Loucy (cell line): Measurements from ENCODE around the gene DDIT4.
A peak's percentile ranks its signal among the peaks of the same experiment; 100 is the strongest.

Experiments used
- H2AFZ ChIP-seq: fragments of 200-600 bp; sonication (generic); 2 replicates; pipeline ENCODE4 v1.6.0; 2016; ENCODE audit warnings: antibody characterized with exemption, mild to moderate bottlenecking, low read length, moderate library complexity
- H3F3A ChIP-seq: fragments of 200-600 bp; 2 replicates; pipeline ENCODE4 v1.6.0; 2016; ENCODE audit warnings: antibody characterized with exemption, low read depth, mild to moderate bottlenecking
- H3K27me3 ChIP-seq: fragments of 200-600 bp; sonication (generic); 2 replicates; pipeline ENCODE4 v1.6.1; 2014; ENCODE audit warnings: low read length, mild to moderate bottlenecking; ENCODE audit not compliant: insufficient read depth, poor library complexity, severe bottlenecking
- H3K36me3 ChIP-seq: fragments of 200-600 bp; sonication (generic); 2 replicates; pipeline ENCODE4 v1.6.1; 2016; ENCODE audit warnings: low read length; ENCODE audit not compliant: insufficient read depth
- H3K4me1 ChIP-seq: fragments of 200-600 bp; sonication (generic); 2 replicates; pipeline ENCODE4 v1.5.1; 2014; ENCODE audit warnings: low read length, mild to moderate bottlenecking; ENCODE audit not compliant: insufficient read depth, poor library complexity, severe bottlenecking
- H3K4me2 ChIP-seq: fragments of 200-600 bp; sonication (generic); 2 replicates; pipeline ENCODE4 v1.6.0; 2014; ENCODE audit warnings: antibody characterized with exemption, low read length, low read depth, mild to moderate bottlenecking; ENCODE audit not compliant: poor library complexity, severe bottlenecking
- H3K4me3 ChIP-seq: fragments of 200-600 bp; sonication (generic); 2 replicates; pipeline ENCODE4 v1.5.1; 2014; ENCODE audit warnings: low read length, mild to moderate bottlenecking, mixed read lengths; ENCODE audit not compliant: poor library complexity, severe bottlenecking
- H3K79me2 ChIP-seq: fragments of 200-600 bp; sonication (generic); 2 replicates; pipeline ENCODE4 v1.6.1; 2014; ENCODE audit warnings: low read length; ENCODE audit not compliant: insufficient read depth
- H3K9ac ChIP-seq: fragments of 200-600 bp; sonication (generic); 2 replicates; pipeline ENCODE4 v1.6.0; 2014; ENCODE audit warnings: mild to moderate bottlenecking, low read depth, low read length, moderate library complexity; ENCODE audit not compliant: poor library complexity, severe bottlenecking
- H3K9me2 ChIP-seq: fragments of 200-600 bp; sonication (generic); replicated peaks from 2 replicates; pipeline ENCODE4 v1.6.1; 2016; ENCODE audit warnings: low read depth, low read length, mixed read lengths
- H3K9me3 ChIP-seq: fragments of 200-600 bp; sonication (generic); 2 replicates; pipeline ENCODE4 v1.6.1; 2014; ENCODE audit warnings: mild to moderate bottlenecking, antibody characterized with exemption, low read length, low read depth; ENCODE audit not compliant: insufficient read depth
- H4K20me1 ChIP-seq: fragments of 200-600 bp; sonication (generic); 2 replicates; pipeline ENCODE4 v1.6.0; 2014; ENCODE audit warnings: antibody characterized with exemption, low read length, mild to moderate bottlenecking; ENCODE audit not compliant: insufficient read depth, poor library complexity, severe bottlenecking
- EZH2phosphoT487 ChIP-seq: fragments of 200-600 bp; IDR thresholded peaks from 2 replicates; pipeline ENCODE4 v1.6.1; 2018; ENCODE audit warnings: antibody characterized with exemption, mild to moderate bottlenecking, moderate library complexity, borderline replicate concordance
- TF ChIP-seq, protein P1 (sequence below): fragments of 200-600 bp; sonication (generic); conservative IDR thresholded peaks from 2 replicates; pipeline ENCODE4 v1.5.1; 2014; ENCODE audit warnings: mild to moderate bottlenecking, antibody characterized with exemption, low read length

Gene DDIT4

DNA sequence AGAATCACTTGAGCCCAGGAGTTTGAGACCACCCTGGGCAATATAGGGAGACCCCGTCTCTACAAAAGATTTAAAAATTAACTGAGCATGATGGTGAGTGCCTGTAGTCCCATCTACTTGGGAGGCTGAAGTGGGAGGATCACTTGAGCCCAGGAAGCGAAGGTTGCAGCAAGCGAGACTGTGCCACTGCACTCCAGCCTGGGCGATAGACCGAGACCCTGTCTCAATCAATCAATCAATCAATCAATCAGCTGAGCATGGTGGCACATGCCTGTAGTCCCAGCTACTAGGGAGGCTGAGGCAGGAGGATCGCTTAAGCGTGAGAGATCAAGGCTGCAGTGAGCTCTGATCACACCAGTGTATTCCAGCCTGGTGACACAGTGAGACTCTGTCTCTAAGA lies 40.5 kb downstream of the DDIT4 start:
- Histone ChIP-seq H3K27me3 (no peaks in the 10 kb centered on the region), H3K4me2 (no peak overlapping the region), H3K4me3 (no peak overlapping the region), H3F3A (peaks cover 5% of the 10 kb centered on the region; the same call in 1 of the 2 replicates), H3K79me2 (peaks cover 9% of the 10 kb centered on the region; the same call in 1 of the 2 replicates), H2AFZ (no peak overlapping the region), H3K9me3 (no peaks in the 10 kb centered on the region), H3K9me2 (no peaks in the 10 kb centered on the region), H3K36me3 (no peaks in the 10 kb centered on the region), H4K20me1 (no peaks in the 10 kb centered on the region), H3K9ac (no peak overlapping the region), H3K4me1 (peaks cover 55% of the 10 kb centered on the region)
- TF ChIP-seq, protein P1, sequence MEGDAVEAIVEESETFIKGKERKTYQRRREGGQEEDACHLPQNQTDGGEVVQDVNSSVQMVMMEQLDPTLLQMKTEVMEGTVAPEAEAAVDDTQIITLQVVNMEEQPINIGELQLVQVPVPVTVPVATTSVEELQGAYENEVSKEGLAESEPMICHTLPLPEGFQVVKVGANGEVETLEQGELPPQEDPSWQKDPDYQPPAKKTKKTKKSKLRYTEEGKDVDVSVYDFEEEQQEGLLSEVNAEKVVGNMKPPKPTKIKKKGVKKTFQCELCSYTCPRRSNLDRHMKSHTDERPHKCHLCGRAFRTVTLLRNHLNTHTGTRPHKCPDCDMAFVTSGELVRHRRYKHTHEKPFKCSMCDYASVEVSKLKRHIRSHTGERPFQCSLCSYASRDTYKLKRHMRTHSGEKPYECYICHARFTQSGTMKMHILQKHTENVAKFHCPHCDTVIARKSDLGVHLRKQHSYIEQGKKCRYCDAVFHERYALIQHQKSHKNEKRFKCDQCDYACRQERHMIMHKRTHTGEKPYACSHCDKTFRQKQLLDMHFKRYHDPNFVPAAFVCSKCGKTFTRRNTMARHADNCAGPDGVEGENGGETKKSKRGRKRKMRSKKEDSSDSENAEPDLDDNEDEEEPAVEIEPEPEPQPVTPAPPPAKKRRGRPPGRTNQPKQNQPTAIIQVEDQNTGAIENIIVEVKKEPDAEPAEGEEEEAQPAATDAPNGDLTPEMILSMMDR = no peak
- no peak for TF ChIP-seq EZH2phosphoT487

DNA sequence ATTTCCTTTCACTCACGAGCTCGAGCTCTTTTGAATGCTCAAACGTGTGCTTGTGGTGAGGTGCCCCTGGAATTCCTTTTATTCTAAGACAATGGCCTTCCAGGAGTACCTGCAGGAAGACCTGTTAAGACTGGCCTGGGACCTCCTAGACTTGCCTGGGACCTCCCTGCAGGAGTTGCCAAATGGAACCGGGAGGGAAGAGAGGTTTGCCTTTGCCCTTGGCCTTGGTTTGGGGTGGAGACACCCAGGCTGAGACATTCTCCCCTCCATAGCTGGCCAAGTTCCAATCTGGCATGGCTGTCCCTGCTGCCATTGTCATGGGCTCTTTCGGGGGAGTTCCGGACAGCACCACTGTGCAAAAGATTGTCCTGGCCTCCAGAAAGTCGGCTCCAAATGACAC lies 41.3 kb downstream of the DDIT4 start:
- H4K20me1 ChIP-seq = no peaks in the 10 kb centered on the region
- H2AFZ ChIP-seq = no peak overlapping the region
- H3K9me2 ChIP-seq = no peaks in the 10 kb centered on the region
- peaks cover 9% of the 10 kb centered on the region; the same call in 1 of the 2 replicates for H3K79me2 ChIP-seq
- peaks cover 52% of the 10 kb centered on the region for H3K4me1 ChIP-seq
- peak overlapping the region; percentile 54 for H3K9ac ChIP-seq
- no peak overlapping the region for H3K4me3 ChIP-seq
- no peaks in the 10 kb centered on the region for H3K9me3 ChIP-seq
- no peak overlapping the region for H3K4me2 ChIP-seq
- H3F3A ChIP-seq = peaks cover 5% of the 10 kb centered on the region; the same call in 1 of the 2 replicates
- H3K27me3 ChIP-seq = no peaks in the 10 kb centered on the region
- no peaks in the 10 kb centered on the region for H3K36me3 ChIP-seq
- TF ChIP-seq EZH2phosphoT487 = no peak
- TF ChIP-seq, protein P1 = no peak

DNA sequence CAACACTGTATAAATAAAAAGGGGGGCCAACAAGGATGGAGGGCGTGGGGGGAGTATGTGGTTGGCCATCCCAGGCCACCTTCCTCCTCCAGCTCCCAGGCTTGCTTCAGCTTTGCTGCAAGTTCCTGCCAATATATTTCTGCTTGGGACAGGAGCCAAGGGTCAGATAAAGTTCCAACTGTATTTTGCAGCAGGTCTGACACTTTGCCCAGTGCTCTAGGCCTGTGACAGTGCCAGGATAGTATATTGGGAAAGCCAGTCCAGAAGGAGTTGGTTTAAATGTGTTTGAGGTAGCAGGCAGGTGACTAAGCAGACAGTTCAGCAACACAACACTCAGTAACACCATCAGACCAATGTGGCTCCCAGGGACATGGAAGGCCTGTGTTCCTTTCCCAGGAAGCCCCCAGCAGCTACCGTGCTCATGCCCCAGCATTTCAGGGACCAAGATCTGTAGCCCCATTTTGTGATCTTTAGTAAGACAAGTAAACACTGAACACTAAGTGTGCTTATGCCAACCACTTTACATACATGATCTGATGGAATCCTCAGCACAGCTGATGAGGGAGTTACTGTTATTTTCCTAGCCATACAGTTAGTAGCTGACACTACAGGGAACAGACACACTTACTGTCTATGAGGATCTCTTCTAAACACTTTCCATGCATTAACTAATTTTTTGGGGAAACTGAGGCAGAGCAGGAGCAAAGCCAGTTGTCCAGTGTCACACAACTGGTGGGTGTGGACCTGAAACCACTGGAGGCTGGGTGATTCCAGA lies 42.1 kb downstream of the DDIT4 start:
- H3K79me2 ChIP-seq = peaks cover 9% of the 10 kb centered on the region; the same call in 1 of the 2 replicates
- TF ChIP-seq, protein P1 = no peak
- no peak for TF ChIP-seq EZH2phosphoT487
- H3K9me3 ChIP-seq = no peaks in the 10 kb centered on the region
- no peaks in the 10 kb centered on the region for H3K36me3 ChIP-seq
- peak overlapping the region; percentile 37 for H3K4me2 ChIP-seq
- H3K4me3 ChIP-seq = no peak overlapping the region
- peaks cover 52% of the 10 kb centered on the region for H3K4me1 ChIP-seq
- peaks cover 11% of the 10 kb centered on the region; the same call in 1 of the 2 replicates for H3F3A ChIP-seq
- H3K27me3 ChIP-seq = no peaks in the 10 kb centered on the region
- peak overlapping the region; percentile 54 for H3K9ac ChIP-seq
- H4K20me1 ChIP-seq = no peaks in the 10 kb centered on the region
- H2AFZ ChIP-seq = no peak overlapping the region
- H3K9me2 ChIP-seq = no peaks in the 10 kb centered on the region
